HG02798 (cell line): ENCODE results near the gene ZC3H18.
A peak's percentile ranks its signal among the peaks of the same experiment; 100 is the strongest.

Experiments
- ATAC-seq: cut with Tn5 transposase; IDR thresholded peaks from one replicate; pipeline ENCODE4 v1.9.1; 2021; ENCODE audit warnings: mild to moderate bottlenecking; ENCODE audit not compliant: unreplicated experiment, poor library complexity

The ZC3H18 gene

GRCh38 chr16:88548131-88548874 is 21.9 kb upstream of the ZC3H18 start:
- ATAC-seq, result no peak

- ATAC-seq, result no peak
These were observed 21.2 kb upstream of the ZC3H18 start for GRCh38 chr16:88548985-88549384.

GRCh38 chr16:88549671-88550245 is 20.4 kb upstream of the ZC3H18 start:
- ATAC-seq, result no peak

- ATAC-seq, result no peak
These were observed 19.9 kb upstream of the ZC3H18 start for GRCh38 chr16:88550246-88550661.

GRCh38 chr16:88552166-88552565 is 18.0 kb upstream of the ZC3H18 start:
- ATAC-seq, result no peak

- ATAC-seq, result peak; percentile 74
These were observed 17.4 kb upstream of the ZC3H18 start for GRCh38 chr16:88552815-88553214.

- ATAC-seq, result no peak
These were observed 16.5 kb upstream of the ZC3H18 start for GRCh38 chr16:88553739-88554138.

- ATAC-seq, result no peak
These were observed 15.4 kb upstream of the ZC3H18 start for GRCh38 chr16:88554711-88555264.

- no peak for ATAC-seq
These were observed 13.8 kb upstream of the ZC3H18 start for GRCh38 chr16:88556294-88556988.

- no peak for ATAC-seq
These were observed 11.5 kb upstream of the ZC3H18 start for GRCh38 chr16:88558457-88559442.

- no peak for ATAC-seq
These were observed 9.3 kb upstream of the ZC3H18 start for GRCh38 chr16:88560714-88561484.

- ATAC-seq, result no peak
These were observed 8.5 kb upstream of the ZC3H18 start for GRCh38 chr16:88561485-88562359.

GRCh38 chr16:88566158-88566557 is 4.0 kb upstream of the ZC3H18 start:
- ATAC-seq, result no peak

- ATAC-seq, result no peak
These were observed 1.2 kb upstream of the ZC3H18 start for GRCh38 chr16:88568710-88569613.

- peak; percentile 22 for ATAC-seq
These were observed 604 bp upstream of the ZC3H18 start for GRCh38 chr16:88569614-88569984.

- ATAC-seq, result no peak
These were observed 489 bp downstream of the ZC3H18 start for GRCh38 chr16:88570691-88571092.

- ATAC-seq, result no peak
These were observed 5.0 kb downstream of the ZC3H18 start for GRCh38 chr16:88575251-88575650.
